Mesendoderm (in vitro differentiated cells): Measurements from ENCODE around the gene MPG.

ENCODE experiments used
- DNase-seq: peaks from one replicate; pipeline ENCODE4 v3.0.0; 2013
- H2AK5ac ChIP-seq: 2 replicates; pipeline ENCODE4 v1.6.1; 2013; ENCODE audit warnings: low read length, inconsistent platforms
- H2BK120ac ChIP-seq: 2 replicates; pipeline ENCODE4 v1.6.1; 2013; ENCODE audit warnings: low read depth, mild to moderate bottlenecking, low read length, moderate library complexity, mixed read lengths
- H2BK15ac ChIP-seq: replicated peaks from 2 replicates; pipeline ENCODE4 v1.6.1; 2013; ENCODE audit warnings: low read depth, mild to moderate bottlenecking, moderate library complexity
- H2BK5ac ChIP-seq: 2 replicates; pipeline ENCODE4 v1.6.1; 2013; ENCODE audit warnings: low read length, inconsistent platforms
- H3K18ac ChIP-seq: 2 replicates; pipeline ENCODE4 v1.6.1; 2013; ENCODE audit warnings: mild to moderate bottlenecking, low read length, mixed read lengths
- H3K23ac ChIP-seq: one replicate; pipeline ENCODE4 v1.6.1; 2013; ENCODE audit warnings: low read length
- H3K27ac ChIP-seq: 2 replicates; pipeline ENCODE4 v1.5.1; 2013; ENCODE audit warnings: low read depth, mild to moderate bottlenecking, inconsistent platforms, low read length, moderate library complexity
- H3K27me3 ChIP-seq: 2 replicates; pipeline ENCODE4 v1.6.1; 2013; ENCODE audit warnings: low read length, control low read depth, mild to moderate bottlenecking, inconsistent platforms; ENCODE audit not compliant: insufficient read depth, poor library complexity
- H3K36me3 ChIP-seq: 2 replicates; pipeline ENCODE4 v1.6.1; 2013; ENCODE audit warnings: low read length, inconsistent platforms; ENCODE audit not compliant: control insufficient read depth, insufficient read depth
- H3K4ac ChIP-seq: one replicate; pipeline ENCODE4 v1.6.1; 2013; ENCODE audit warnings: low read depth, mild to moderate bottlenecking, low read length, moderate library complexity
- H3K4me1 ChIP-seq: 2 replicates; pipeline ENCODE4 v1.6.1; 2013; ENCODE audit warnings: low read depth, low read length, inconsistent platforms; ENCODE audit not compliant: control insufficient read depth
- H3K4me2 ChIP-seq: 2 replicates; pipeline ENCODE4 v1.6.1; 2013; ENCODE audit warnings: low read length
- H3K4me3 ChIP-seq: 2 replicates; pipeline ENCODE4 v1.5.1; 2013; ENCODE audit warnings: mild to moderate bottlenecking, low read length
- H3K56ac ChIP-seq: one replicate; pipeline ENCODE4 v1.6.1; 2013; ENCODE audit warnings: low read length
- H3K79me1 ChIP-seq: 2 replicates; pipeline ENCODE4 v1.6.1; 2013; ENCODE audit warnings: low read length, inconsistent platforms
- H3K79me2 ChIP-seq: 2 replicates; pipeline ENCODE4 v1.6.1; 2013; ENCODE audit warnings: mild to moderate bottlenecking, low read length; ENCODE audit not compliant: control insufficient read depth, insufficient read depth
- H3K9ac ChIP-seq: 2 replicates; pipeline ENCODE4 v1.6.1; 2013; ENCODE audit warnings: low read length, inconsistent platforms
- H4K5ac ChIP-seq: one replicate; pipeline ENCODE4 v1.6.1; 2013; ENCODE audit warnings: low read length
- H4K8ac ChIP-seq: one replicate; pipeline ENCODE4 v1.6.1; 2013; ENCODE audit warnings: low read depth, mild to moderate bottlenecking, control low read depth, low read length, moderate library complexity
- WGBS: extraction: QIAGEN DNeasy Blood & Tissue Kit; methylation state at CpG from one replicate; pipeline ENCODE4 v1.1.7; 2013; ENCODE audit warnings: low lambda C conversion rate, missing lambda C conversion rate; ENCODE audit not compliant: insufficient coverage; ENCODE audit errors: extremely low coverage; 5-methylcytosine and 5-hydroxymethylcytosine counted together

The MPG gene

DNA sequence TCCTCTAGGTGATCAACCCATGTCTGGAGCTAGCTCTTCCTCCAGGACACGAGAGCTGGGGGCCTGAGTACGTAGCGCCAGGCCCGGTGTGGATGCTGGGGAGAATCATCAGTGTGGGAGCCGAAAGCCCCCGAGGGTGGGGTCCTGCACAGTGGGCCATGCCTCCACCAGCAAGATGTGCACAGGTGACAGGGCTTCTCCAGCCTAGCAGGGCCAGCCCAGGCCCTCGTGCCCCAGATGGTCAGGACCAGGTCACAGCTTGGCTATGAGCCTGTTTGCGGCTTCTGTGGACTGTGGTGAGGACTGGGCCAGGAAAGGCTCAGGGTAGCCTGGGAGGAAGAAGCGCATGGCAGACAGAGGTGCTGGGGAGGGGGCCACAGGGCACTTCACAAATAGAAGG is 7.8 kb downstream of the MPG start:
- H4K8ac ChIP-seq, result no peak overlapping the region
- H3K36me3 ChIP-seq, result peaks cover 3% of the 10 kb centered on the region
- H2AK5ac ChIP-seq, result no peak overlapping the region
- H2BK15ac ChIP-seq, result no peak overlapping the region
- no peaks in the 10 kb centered on the region for H3K79me1 ChIP-seq
- H3K4me1 ChIP-seq, result no peaks in the 10 kb centered on the region
- no peak overlapping the region for H3K18ac ChIP-seq
- H3K56ac ChIP-seq, result no peak overlapping the region
- H3K79me2 ChIP-seq, result no peaks in the 10 kb centered on the region
- H3K27ac ChIP-seq, result no peak overlapping the region
- no peaks in the 10 kb centered on the region for H3K27me3 ChIP-seq
- no peak overlapping the region for H3K4me3 ChIP-seq
- H2BK120ac ChIP-seq, result no peak overlapping the region
- WGBS, result no CpG with 5 or more reads among the region's 9 CpGs
- no peak overlapping the region for H2BK5ac ChIP-seq
- no peak for DNase-seq
- no peak overlapping the region for H3K23ac ChIP-seq
- no peak overlapping the region for H4K5ac ChIP-seq
- no peak overlapping the region for H3K4me2 ChIP-seq
- no peak overlapping the region for H3K4ac ChIP-seq
- H3K9ac ChIP-seq, result no peak overlapping the region

DNA sequence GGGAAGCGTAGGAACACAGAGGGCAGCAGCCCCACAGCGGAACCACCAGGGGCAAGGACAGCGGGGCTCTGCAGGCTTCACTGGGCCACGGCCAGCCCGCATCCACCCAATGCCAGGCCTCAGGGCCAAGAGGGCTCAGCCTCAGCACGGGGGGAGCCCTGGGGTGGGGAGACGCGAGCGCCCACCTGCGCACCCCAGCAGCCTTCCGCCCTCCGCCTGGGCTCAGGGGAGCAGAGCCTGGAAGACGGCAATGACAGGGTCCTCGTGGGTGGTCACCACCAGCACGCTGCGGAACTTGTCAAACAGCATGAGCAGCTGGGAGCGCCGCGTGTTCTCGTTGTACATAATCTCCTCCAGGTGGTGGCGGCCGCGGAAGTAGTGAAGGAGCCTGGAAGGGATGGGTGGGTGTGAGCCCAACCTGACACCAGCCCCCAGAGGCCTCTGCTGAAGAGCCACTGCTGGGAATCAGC is 8.5 kb downstream of the MPG start:
- Histone ChIP-seq H2BK15ac (no peak overlapping the region), H3K9ac (no peak overlapping the region), H3K79me2 (no peaks in the 10 kb centered on the region), H3K4me2 (no peak overlapping the region), H3K79me1 (no peaks in the 10 kb centered on the region), H3K4me1 (no peaks in the 10 kb centered on the region), H2AK5ac (no peak overlapping the region), H3K4me3 (no peak overlapping the region), H2BK5ac (no peak overlapping the region), H2BK120ac (no peak overlapping the region), H3K4ac (no peak overlapping the region), H3K36me3 (peaks cover 3% of the 10 kb centered on the region), H3K18ac (no peak overlapping the region), H4K5ac (no peak overlapping the region), H3K27ac (no peak overlapping the region), H4K8ac (no peak overlapping the region), H3K27me3 (no peaks in the 10 kb centered on the region), H3K23ac (no peak overlapping the region), H3K56ac (no peak overlapping the region)
- WGBS, result no CpG with 5 or more reads among the region's 23 CpGs
- DNase-seq, result no peak

DNA sequence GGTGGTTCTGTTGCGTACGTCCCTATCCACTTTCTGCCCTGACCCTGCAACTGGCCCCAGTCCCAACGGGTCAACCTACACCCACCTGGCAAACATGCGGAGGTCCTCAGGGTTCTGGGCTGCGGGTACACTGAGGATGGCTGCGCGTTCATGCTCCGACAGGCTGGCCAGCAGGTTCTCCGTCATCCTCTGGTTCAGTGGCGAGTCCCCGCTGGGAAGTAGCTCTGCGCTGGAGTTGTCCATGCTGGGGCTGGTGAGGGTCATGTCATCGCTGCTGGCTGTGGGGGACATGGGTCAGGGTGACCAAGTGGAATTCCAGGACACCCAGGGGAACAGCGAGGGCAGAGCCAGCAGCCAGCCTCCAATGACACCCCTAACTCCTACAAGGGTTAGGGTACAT is 10.6 kb downstream of the MPG start:
- DNase-seq, result no peak
- no peak overlapping the region for H3K4me2 ChIP-seq
- no peak overlapping the region for H4K5ac ChIP-seq
- no peak overlapping the region for H3K27ac ChIP-seq
- H2BK15ac ChIP-seq, result no peak overlapping the region
- no peak overlapping the region for H3K9ac ChIP-seq
- no peak overlapping the region for H3K4me3 ChIP-seq
- H3K79me2 ChIP-seq, result no peaks in the 10 kb centered on the region
- no peaks in the 10 kb centered on the region for H3K4me1 ChIP-seq
- H3K27me3 ChIP-seq, result no peaks in the 10 kb centered on the region
- H3K23ac ChIP-seq, result no peak overlapping the region
- H2AK5ac ChIP-seq, result no peak overlapping the region
- no peak overlapping the region for H3K56ac ChIP-seq
- no peak overlapping the region for H2BK120ac ChIP-seq
- H3K4ac ChIP-seq, result no peak overlapping the region
- no peaks in the 10 kb centered on the region for H3K79me1 ChIP-seq
- no CpG with 5 or more reads among the region's 14 CpGs for WGBS
- H2BK5ac ChIP-seq, result no peak overlapping the region
- H4K8ac ChIP-seq, result no peak overlapping the region
- no peak overlapping the region for H3K18ac ChIP-seq
- peaks cover 3% of the 10 kb centered on the region for H3K36me3 ChIP-seq

DNA sequence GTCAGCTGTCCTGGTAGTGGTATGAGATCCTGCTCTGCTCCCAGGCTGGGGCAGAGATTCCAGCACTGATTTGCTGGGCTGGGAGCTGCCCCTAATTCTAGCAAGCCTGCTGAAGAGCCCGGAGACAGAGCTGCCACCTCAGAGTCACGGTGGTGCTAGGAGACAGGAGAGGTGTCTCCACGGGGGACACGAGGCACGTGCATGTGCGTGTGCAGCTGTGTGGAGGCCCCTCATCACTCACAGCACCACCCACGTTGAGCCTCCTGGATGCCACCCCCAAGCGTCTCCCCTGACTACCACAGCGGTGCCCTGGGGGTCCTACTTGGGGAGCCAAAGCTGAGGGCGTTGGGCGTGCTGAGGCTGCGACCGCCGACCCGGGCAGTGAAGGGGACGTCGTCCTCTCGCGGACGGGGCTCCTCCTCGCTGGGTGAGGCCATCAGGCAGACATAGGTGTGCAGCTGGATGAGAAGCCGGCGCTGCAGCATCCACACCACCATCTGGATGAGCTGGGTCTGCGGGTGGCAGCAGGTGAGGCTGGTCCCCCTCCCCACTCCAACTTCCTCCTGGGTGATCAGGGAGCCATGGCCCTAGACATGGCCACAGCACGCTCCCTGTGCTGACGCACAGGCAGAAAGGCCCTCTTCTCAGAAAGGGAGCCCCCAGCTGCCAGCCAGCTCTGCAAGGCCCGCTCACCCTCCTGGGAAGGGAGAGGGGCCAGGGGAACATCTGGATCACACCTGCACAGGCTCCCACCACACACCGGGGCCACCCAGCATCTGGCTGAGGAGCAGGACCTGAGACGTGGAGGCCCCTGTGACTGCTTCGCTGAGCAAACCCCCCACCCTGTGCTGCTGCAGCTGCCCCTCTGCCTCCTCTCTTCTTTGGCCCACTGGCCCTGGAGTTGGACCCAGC is 11.6 kb downstream of the MPG start:
- no CpG with 5 or more reads among the region's 30 CpGs for WGBS
- peaks cover 3% of the 10 kb centered on the region for H3K36me3 ChIP-seq
- no peak overlapping the region for H3K4me2 ChIP-seq

DNA sequence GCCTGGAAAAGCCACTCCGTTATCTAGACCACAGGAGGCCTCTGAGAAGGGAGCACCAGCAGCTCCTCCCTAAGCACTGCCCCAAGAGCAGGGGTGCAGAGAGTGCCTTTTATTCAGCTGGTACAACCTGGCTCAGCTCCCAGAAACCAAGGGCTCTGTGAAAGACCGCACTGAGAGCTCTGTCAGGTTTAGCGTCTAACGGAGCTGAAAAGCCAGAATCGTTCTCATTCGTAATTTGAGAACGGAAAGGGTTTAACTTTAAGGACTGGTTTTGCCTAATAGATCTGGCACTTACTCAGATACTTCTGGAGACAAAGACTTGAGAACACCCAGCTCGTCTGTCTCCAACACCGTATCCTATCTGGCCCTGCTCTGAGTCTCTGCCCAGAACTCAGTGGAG is 13.5 kb downstream of the MPG start:
- Histone ChIP-seq H3K4me2 (no peak overlapping the region), H3K27ac (no peak overlapping the region), H3K4me1 (peaks cover 1% of the 10 kb centered on the region), H3K4me3 (no peak overlapping the region), H4K8ac (no peak overlapping the region), H3K4ac (no peak overlapping the region), H3K79me2 (no peaks in the 10 kb centered on the region), H3K56ac (no peak overlapping the region), H3K36me3 (peaks cover 3% of the 10 kb centered on the region), H3K9ac (no peak overlapping the region), H3K23ac (no peak overlapping the region), H2BK120ac (no peak overlapping the region), H4K5ac (no peak overlapping the region), H3K27me3 (no peaks in the 10 kb centered on the region), H2AK5ac (no peak overlapping the region), H2BK15ac (no peak overlapping the region), H3K18ac (no peak overlapping the region), H3K79me1 (no peaks in the 10 kb centered on the region), H2BK5ac (no peak overlapping the region)
- no CpG with 5 or more reads among the region's 9 CpGs for WGBS
- DNase-seq, result no peak

More for the DNA sequence above, 11.6 kb downstream of the MPG start:
- no peak overlapping the region for H3K27ac ChIP-seq
- H4K5ac ChIP-seq, result no peak overlapping the region
- H3K4me3 ChIP-seq, result no peak overlapping the region
- H3K23ac ChIP-seq, result no peak overlapping the region
- no peak overlapping the region for H3K9ac ChIP-seq
- H3K27me3 ChIP-seq, result no peaks in the 10 kb centered on the region
- H3K79me1 ChIP-seq, result no peaks in the 10 kb centered on the region
- H3K4ac ChIP-seq, result no peak overlapping the region
- H3K18ac ChIP-seq, result no peak overlapping the region
- DNase-seq, result no peak
- no peak overlapping the region for H2BK5ac ChIP-seq
- H3K4me1 ChIP-seq, result no peaks in the 10 kb centered on the region
- no peak overlapping the region for H2BK15ac ChIP-seq
- no peak overlapping the region for H2AK5ac ChIP-seq
- H4K8ac ChIP-seq, result no peak overlapping the region
- no peak overlapping the region for H3K56ac ChIP-seq
- H2BK120ac ChIP-seq, result no peak overlapping the region
- no peaks in the 10 kb centered on the region for H3K79me2 ChIP-seq
